Activated T-helper 17 cell treated with anti-CD3 and anti-CD28 coated beads, Interleukin-2, amount 50 U/mL, for 72 hours (primary cell): ENCODE data around the gene NECTIN1. TPM values are rescaled to one million over a fixed set of nuclear protein-coding genes. Genes with fewer than 3 reads are reported as not detected.
"Not testable (repeated sequence)": the region's sequence is repeated elsewhere in the genome, so short reads cannot be mapped to it uniquely, and the experiment has no call there.

ENCODE experiments used
- ATAC-seq: fragments of 150-1000 bp; cut with Tn5 transposase; replicated peaks from 2 replicates; pipeline ENCODE4 v1.10.0; 2021; ENCODE audit warnings: mild to moderate bottlenecking, moderate library complexity
- H3K27ac Mint-ChIP-seq: one replicate; pipeline ENCODE4 v1.8.0; 2022; ENCODE audit warnings: mixed read lengths
- H3K27me3 Mint-ChIP-seq: one replicate; pipeline ENCODE4 v1.8.0; 2022; ENCODE audit warnings: mixed read lengths
- H3K36me3 Mint-ChIP-seq: one replicate; pipeline ENCODE4 v1.8.0; 2022; ENCODE audit warnings: low read depth, mild to moderate bottlenecking, mixed read lengths
- H3K4me1 Mint-ChIP-seq: one replicate; pipeline ENCODE4 v1.8.0; 2022; ENCODE audit warnings: mixed read lengths
- H3K4me3 Mint-ChIP-seq: one replicate; pipeline ENCODE4 v1.8.0; 2022; ENCODE audit warnings: mild to moderate bottlenecking, mixed read lengths
- H3K9me3 Mint-ChIP-seq: one replicate; pipeline ENCODE4 v1.8.0; 2022; ENCODE audit warnings: mixed read lengths
- total RNA-seq, 2 donors: library from RNA; stranded (reverse); gene quantifications; one replicate each; pipeline ENCODE4 v1.2.3, GENCODE V29; 2022

The NECTIN1 gene
- total RNA-seq, 2 donors from 2014 or later, result 0.78 to 2.3 TPM

- Mint-ChIP-seq H3K4me3 (no peak overlapping the region), H3K27ac (no peak overlapping the region), H3K4me1 (no peaks in the 10 kb centered on the region), H3K36me3 (no peaks in the 10 kb centered on the region), H3K9me3 (no peaks in the 10 kb centered on the region), H3K27me3 (peaks cover 26% of the 10 kb centered on the region)
- ATAC-seq, result no peak
These were observed 129.0 kb downstream of the NECTIN1 start for GRCh38 chr11:119599864-119600541.

- peaks cover 15% of the 10 kb centered on the region for H3K27me3 Mint-ChIP-seq
- not testable (repeated sequence) for H3K4me3 Mint-ChIP-seq, H3K36me3 Mint-ChIP-seq, ATAC-seq, H3K9me3 Mint-ChIP-seq, H3K4me1 Mint-ChIP-seq, H3K27ac Mint-ChIP-seq
These were observed 133.1 kb downstream of the NECTIN1 start for GRCh38 chr11:119595941-119596340.

GRCh38 chr11:119594639-119595249 is 134.3 kb downstream of the NECTIN1 start:
- Mint-ChIP-seq H3K27me3 (peaks cover 15% of the 10 kb centered on the region), H3K9me3 (no peaks in the 10 kb centered on the region), H3K27ac (no peak overlapping the region), H3K4me1 (no peaks in the 10 kb centered on the region), H3K36me3 (no peaks in the 10 kb centered on the region), H3K4me3 (no peak overlapping the region)
- no peak for ATAC-seq

- H3K4me1 Mint-ChIP-seq, result no peaks in the 10 kb centered on the region
- H3K4me3 Mint-ChIP-seq, result no peak overlapping the region
- H3K9me3 Mint-ChIP-seq, result no peaks in the 10 kb centered on the region
- H3K27ac Mint-ChIP-seq, result no peak overlapping the region
- ATAC-seq, result no peak
- H3K36me3 Mint-ChIP-seq, result no peaks in the 10 kb centered on the region
- H3K27me3 Mint-ChIP-seq, result peaks cover 15% of the 10 kb centered on the region
These were observed 135.7 kb downstream of the NECTIN1 start for GRCh38 chr11:119593346-119593745.

- ATAC-seq, result no peak
- peaks cover 8% of the 10 kb centered on the region for H3K27me3 Mint-ChIP-seq
- no peak overlapping the region for H3K4me3 Mint-ChIP-seq
- no peak overlapping the region for H3K27ac Mint-ChIP-seq
- H3K9me3 Mint-ChIP-seq, result no peaks in the 10 kb centered on the region
- H3K36me3 Mint-ChIP-seq, result no peaks in the 10 kb centered on the region
- H3K4me1 Mint-ChIP-seq, result no peaks in the 10 kb centered on the region
These were observed 136.4 kb downstream of the NECTIN1 start for GRCh38 chr11:119592642-119593041.

GRCh38 chr11:119591836-119592310 is 137.1 kb downstream of the NECTIN1 start:
- Mint-ChIP-seq H3K27me3 (peaks cover 9% of the 10 kb centered on the region), H3K4me3 (no peak overlapping the region), H3K36me3 (no peaks in the 10 kb centered on the region), H3K4me1 (no peaks in the 10 kb centered on the region), H3K9me3 (no peaks in the 10 kb centered on the region), H3K27ac (no peak overlapping the region)
- no peak for ATAC-seq

- Mint-ChIP-seq H3K4me1 (no peaks in the 10 kb centered on the region), H3K27me3 (peaks cover 14% of the 10 kb centered on the region), H3K27ac (no peak overlapping the region), H3K36me3 (no peaks in the 10 kb centered on the region), H3K9me3 (no peaks in the 10 kb centered on the region), H3K4me3 (no peak overlapping the region)
- peak; percentile 81 for ATAC-seq
These were observed 138.2 kb downstream of the NECTIN1 start for GRCh38 chr11:119590651-119591351.

GRCh38 chr11:119589001-119589400 is 140.0 kb downstream of the NECTIN1 start:
- Mint-ChIP-seq H3K4me1 (no peaks in the 10 kb centered on the region), H3K27ac (no peak overlapping the region), H3K9me3 (no peaks in the 10 kb centered on the region), H3K4me3 (no peak overlapping the region), H3K27me3 (peaks cover 14% of the 10 kb centered on the region), H3K36me3 (no peaks in the 10 kb centered on the region)
- no peak for ATAC-seq
